K562 (cell line): Measurements from ENCODE around the gene GPR176. TPM values are rescaled to one million over a fixed set of nuclear protein-coding genes. Genes with fewer than 3 reads are reported as not detected.

Experiments used
- ATAC-seq: fragments of 200-7000 bp; cut with Tn5 transposase; 3 replicates; pipeline ENCODE4 v1.9.1; 2020; ENCODE audit warnings: moderate library complexity
- BruUV-seq: library from RNA; stranded (reverse); fragments of 400-500 nt; replicated peaks from 2 replicates; lab custom pipeline; 2021; lab: Mats Ljungman, UMichigan
- CTCF ChIA-PET: fragments of 300-600 bp; formaldehyde crosslinking; extraction: SDS; loops from one replicate; lab custom pipeline; 2021; ENCODE audit warnings: low intra/inter-chr PET ratio; lab: Yijun Ruan, JAX
- POLR2A ChIA-PET: fragments of 300-600, 350-650 bp; sonication (Branson Sonifier 250); formaldehyde crosslinking; extraction: SDS; loops from one replicate; lab custom pipeline; 2021; ENCODE audit warnings: antibody characterized with exemption, inconsistent platforms; lab: Yijun Ruan, JAX
- DNase-seq, 4 experiments: peaks; one replicate each; pipeline versions ENCODE4 v3.0.0 to v3.0.0-alpha.2; 2011 to 2018; ENCODE audit warnings: low spot score in 3 of 4, mixed read lengths in 3 of 4; ENCODE audit errors: extremely low read depth in 1 of 4
- FAIRE-seq: peaks from 2 replicates; lab custom pipeline; 2011; peaks lifted over from hg19 to GRCh38; lab: Jason Lieb, UNC
- H2AFZ ChIP-seq: 2 replicates; pipeline ENCODE4 v1.6.0; 2011; ENCODE audit warnings: low read depth, low read length, control low read depth, inconsistent platforms
- H3K27ac ChIP-seq: fragments of 200-600 bp; 3 replicates; pipeline ENCODE4 v1.8.0; 2011; ENCODE audit warnings: low read depth, mild to moderate bottlenecking, control low read depth, inconsistent platforms, low read length, moderate library complexity, mixed read lengths; ENCODE audit errors: extremely low read depth
- H3K27me3 ChIP-seq, 2 experiments: fragments of 300-600 bp in 1 of 2; 2 replicates in 1 of 2; 3 replicates in 1 of 2; pipeline versions ENCODE4 v1.6.0 to v1.8.0; 2011; ENCODE audit warnings: inconsistent platforms in 2 of 2, low read length in 2 of 2, mild to moderate bottlenecking in 1 of 2, mixed read lengths in 1 of 2, moderate library complexity in 1 of 2; ENCODE audit not compliant: control insufficient read depth in 2 of 2, insufficient read depth in 2 of 2
- H3K36me3 ChIP-seq: fragments of 300-600 bp; 3 replicates; pipeline ENCODE4 v1.8.0; 2011; ENCODE audit warnings: mild to moderate bottlenecking, low read length, inconsistent platforms; ENCODE audit not compliant: control insufficient read depth, insufficient read depth
- H3K4me1 ChIP-seq, 2 experiments: fragments of 200-600 bp in 1 of 2; replicated peaks in 1 of 2; 2 replicates in 1 of 2; 3 replicates in 1 of 2; pipeline versions ENCODE4 v1.5.1 to v1.8.0; 2011; ENCODE audit warnings: inconsistent platforms in 2 of 2, low read length in 2 of 2, mild to moderate bottlenecking in 1 of 2, mixed read lengths in 1 of 2, moderate library complexity in 1 of 2; ENCODE audit not compliant: control insufficient read depth in 2 of 2, insufficient read depth in 2 of 2
- H3K4me2 ChIP-seq: 2 replicates; pipeline ENCODE4 v1.6.1; 2011; ENCODE audit warnings: low read length, control low read depth, inconsistent platforms, mixed read lengths; ENCODE audit not compliant: insufficient read depth
- H3K4me3 ChIP-seq: fragments of 200-600 bp; sonication (generic), shearing (Covaris generic); 2 replicates; pipeline ENCODE4 v1.5.1; 2016; ENCODE audit warnings: control low read depth, inconsistent platforms
- H3K79me2 ChIP-seq: fragments of 200-600 bp; 3 replicates; pipeline ENCODE4 v1.8.0; 2011; ENCODE audit warnings: low read length, inconsistent platforms; ENCODE audit not compliant: control insufficient read depth, insufficient read depth
- H3K9ac ChIP-seq, 2 experiments: 2 replicates each; pipeline versions ENCODE4 v1.6.0 to v1.6.1; 2011; ENCODE audit warnings: low read depth in 2 of 2, low read length in 2 of 2, control low read depth in 1 of 2, inconsistent platforms in 1 of 2, mild to moderate bottlenecking in 1 of 2, mixed read lengths in 1 of 2; ENCODE audit not compliant: insufficient read depth in 1 of 2
- H3K9me1 ChIP-seq: one replicate; pipeline ENCODE4 v1.6.0; 2011; ENCODE audit warnings: inconsistent platforms, mild to moderate bottlenecking, low read length, moderate library complexity; ENCODE audit not compliant: control insufficient read depth, insufficient read depth
- H3K9me3 ChIP-seq: replicated peaks from 2 replicates; pipeline ENCODE4 v1.5.1; 2011; ENCODE audit warnings: low read depth, low read length, inconsistent platforms; ENCODE audit not compliant: control insufficient read depth, insufficient read depth
- H4K20me1 ChIP-seq: replicated peaks from 2 replicates; pipeline ENCODE4 v1.6.1; 2011; ENCODE audit warnings: low read length, inconsistent platforms, mixed read lengths; ENCODE audit not compliant: control insufficient read depth, insufficient read depth
- BDP1 ChIP-seq: IDR thresholded peaks from 3 replicates; pipeline ENCODE4 v1.6.1; 2011; ENCODE audit not compliant: insufficient read length, insufficient read depth
- CCAR2 ChIP-seq: fragments of 200-400 bp; formaldehyde crosslinking; IDR thresholded peaks from 2 replicates; pipeline ENCODE4 v1.6.1; 2017; ENCODE audit warnings: mild to moderate bottlenecking, low read depth, low read length
- HNRNPK ChIP-seq: fragments of 200-400 bp; formaldehyde crosslinking; IDR thresholded peaks from one replicate; pipeline ENCODE4 v1.6.1; 2018; ENCODE audit warnings: mild to moderate bottlenecking, low read depth, low read length; ENCODE audit not compliant: poor library complexity, severe bottlenecking
- KLF1 ChIP-seq: fragments of 450-650 bp; IDR thresholded peaks from 2 replicates; pipeline ENCODE4 v1.6.1; 2016; ENCODE audit warnings: missing genetic modification characterization, missing compliant biosample characterization
- SLC30A9 ChIP-seq: fragments of 250-450 bp; sonication (Bioruptor Pico); IDR thresholded peaks from 2 replicates; pipeline ENCODE4 v1.8.0; 2022; ENCODE audit warnings: mild to moderate bottlenecking, moderate library complexity
- TEAD4 ChIP-seq, 2 experiments: sonication (generic) in 1 of 2; formaldehyde crosslinking in 1 of 2; IDR thresholded peaks; 2 replicates each; pipeline versions ENCODE4 v1.6.1 to v1.8.0; 2012 to 2022; ENCODE audit warnings: borderline replicate concordance in 1 of 2, inconsistent platforms in 1 of 2, low read length in 1 of 2, mild to moderate bottlenecking in 1 of 2, missing genetic modification reagents in 1 of 2
- ZBED1 ChIP-seq: IDR thresholded peaks from 2 replicates; pipeline ENCODE4 v1.6.1; 2014
- ZFP1 ChIP-seq: fragments of 450-650 bp; formaldehyde crosslinking; IDR thresholded peaks from 2 replicates; pipeline ENCODE4 v1.4.0; 2020; ENCODE audit warnings: mild to moderate bottlenecking, mixed read lengths
- ZNF174 ChIP-seq: fragments of 250-450 bp; sonication (Bioruptor Pico); IDR thresholded peaks from 2 replicates; pipeline ENCODE4 v1.4.0; 2020; ENCODE audit warnings: mild to moderate bottlenecking
- WGBS: fragments of 100-300 bp; shearing (Covaris generic); methylation state at CpG from one replicate; pipeline ENCODE4 v1.1.6; 2016; ENCODE audit warnings: low coverage, mixed read lengths; ENCODE audit not compliant: insufficient coverage; ENCODE audit errors: missing lambda C conversion rate; 5-methylcytosine and 5-hydroxymethylcytosine counted together
- in situ Hi-C: fragments of 300-500 bp; cut with MboI; formaldehyde crosslinking; loops from 4 replicates; pipeline ENCODE4 v1.15.0; 2018; ENCODE audit warnings: inconsistent platforms, mixed read lengths
- intact Hi-C: fragments of 100-400 bp; cut with micrococcal nuclease; formaldehyde crosslinking; loops from 2 replicates; pipeline ENCODE4 v1.14.2; 2022
- polyA plus RNA-seq, 8 experiments: library from polyadenylated mRNA; depleted of rRNA in 4 of 8; stranded (reverse) in 5 of 8; unstranded in 3 of 8; fragments of >200 nt; fragmentation: Nextera tagmentation in 2 of 8; fragmentation: Illumina TruSeq in 1 of 8; extraction: Ambion mirVana in 2 of 8; extraction: Trizol in 1 of 8; gene quantifications; 2 replicates each; pipeline versions ENCODE4 v1.2.1 to v1.2.3, GENCODE V29; 2011 to 2014; ENCODE audit warnings: inconsistent platforms in 1 of 8, missing spikeins in 1 of 8
- total RNA-seq, 7 experiments: library from RNA; depleted of rRNA in 6 of 7; stranded (reverse); fragments of >200 nt in 6 of 7; fragmentation: Illumina TruSeq in 2 of 7; extraction: Trizol in 2 of 7; gene quantifications; 2 replicates each; pipeline versions ENCODE4 v1.2.1 to v1.2.3, GENCODE V29; 2011 to 2021; ENCODE audit warnings: low replicate concordance in 1 of 7
- TF ChIP-seq, protein P1 (sequence below): fragments of 250-450 bp; sonication (Bioruptor Pico); IDR thresholded peaks from 2 replicates; pipeline ENCODE4 v1.9.0; 2021; ENCODE audit warnings: mild to moderate bottlenecking, inconsistent platforms
- TF ChIP-seq, protein P2 (sequence below): fragments of 450-650 bp; IDR thresholded peaks from 2 replicates; pipeline ENCODE4 v1.6.1; 2016; ENCODE audit warnings: mild to moderate bottlenecking
- TF ChIP-seq, protein P3 (sequence below): fragments of 450-650 bp; formaldehyde crosslinking; IDR thresholded peaks from 2 replicates; pipeline ENCODE4 v1.4.0; 2020; ENCODE audit warnings: mild to moderate bottlenecking

The GPR176 gene
- total and polyA plus RNA-seq, 9 of the 15 experiments (the other 6 are each of a cell fraction or from before 2014, with no cell fraction given) = 0.03 to 1.2 (median 0.76) TPM

DNA sequence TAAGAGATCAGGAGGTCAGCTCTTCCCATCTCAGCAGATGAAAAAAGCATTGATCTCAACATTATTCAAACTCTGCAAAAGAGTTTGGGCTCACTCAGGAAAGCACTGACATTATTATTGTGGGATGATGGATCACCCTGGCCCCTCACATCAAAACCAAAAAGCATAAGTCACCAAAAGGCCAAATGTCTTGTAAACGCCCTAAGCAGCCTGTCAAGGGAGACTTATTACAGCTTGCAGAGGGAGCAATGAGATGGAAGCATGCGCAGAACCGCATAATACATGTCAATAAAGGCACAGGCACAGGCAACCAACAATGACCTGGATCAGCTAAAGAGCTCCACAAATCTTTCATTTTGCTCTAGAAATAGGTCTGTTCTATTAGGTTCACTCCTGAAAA is 142.0 kb downstream of the GPR176 start (continued):
- TF ChIP-seq, protein P1, sequence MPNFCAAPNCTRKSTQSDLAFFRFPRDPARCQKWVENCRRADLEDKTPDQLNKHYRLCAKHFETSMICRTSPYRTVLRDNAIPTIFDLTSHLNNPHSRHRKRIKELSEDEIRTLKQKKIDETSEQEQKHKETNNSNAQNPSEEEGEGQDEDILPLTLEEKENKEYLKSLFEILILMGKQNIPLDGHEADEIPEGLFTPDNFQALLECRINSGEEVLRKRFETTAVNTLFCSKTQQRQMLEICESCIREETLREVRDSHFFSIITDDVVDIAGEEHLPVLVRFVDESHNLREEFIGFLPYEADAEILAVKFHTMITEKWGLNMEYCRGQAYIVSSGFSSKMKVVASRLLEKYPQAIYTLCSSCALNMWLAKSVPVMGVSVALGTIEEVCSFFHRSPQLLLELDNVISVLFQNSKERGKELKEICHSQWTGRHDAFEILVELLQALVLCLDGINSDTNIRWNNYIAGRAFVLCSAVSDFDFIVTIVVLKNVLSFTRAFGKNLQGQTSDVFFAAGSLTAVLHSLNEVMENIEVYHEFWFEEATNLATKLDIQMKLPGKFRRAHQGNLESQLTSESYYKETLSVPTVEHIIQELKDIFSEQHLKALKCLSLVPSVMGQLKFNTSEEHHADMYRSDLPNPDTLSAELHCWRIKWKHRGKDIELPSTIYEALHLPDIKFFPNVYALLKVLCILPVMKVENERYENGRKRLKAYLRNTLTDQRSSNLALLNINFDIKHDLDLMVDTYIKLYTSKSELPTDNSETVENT (CRISPR knock-in tag) = no peak
- TF ChIP-seq HNRNPK = no peak

DNA sequence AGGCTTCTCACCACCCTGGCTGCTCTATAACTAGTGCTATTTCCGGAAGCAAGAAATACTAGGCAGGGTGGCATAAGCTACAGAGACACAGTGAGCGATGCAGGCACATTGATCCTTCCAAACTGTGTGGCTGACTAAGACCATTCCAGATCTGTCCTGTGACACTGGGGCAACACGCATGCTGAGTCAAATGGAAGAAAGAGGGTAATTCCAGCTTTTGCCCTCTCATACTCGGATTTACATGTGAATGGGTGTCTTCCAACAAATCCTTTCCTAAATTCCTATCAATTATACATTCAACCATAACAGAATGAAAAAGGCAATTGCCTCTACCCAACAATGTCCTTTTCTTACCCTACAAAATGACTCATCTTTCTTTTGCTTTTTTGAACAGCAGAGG is 142.6 kb downstream of the GPR176 start:
- Histone ChIP-seq H3K4me2 (no peak overlapping the region), H3K27me3 (no peaks in the 10 kb centered on the region), H2AFZ (peak overlapping the region; percentile 30), H3K4me1 (peaks cover 0 to 2% of the 10 kb centered on the region in 2 experiments; a peak in 3 of 5 replicates), H3K9me1 (no peaks in the 10 kb centered on the region), H3K9ac (no peak overlapping the region; a peak in 1 of 4 replicates), H3K79me2 (no peaks in the 10 kb centered on the region), H3K27ac (0 out of 3 replicates have a peak overlapping the region, but pooled peaks have one; percentile 12), H3K36me3 (no peaks in the 10 kb centered on the region)
- in situ Hi-C loops = loop anchor here (25.0 kb wide), 1 partner anchor 235 kb away; no protein-coding TSS in a partner anchor
- FAIRE-seq = no peak
- no TSS peak for BruUV-seq
- CTCF ChIA-PET = no interaction called here
- ATAC-seq = no peak
- DNase-seq = no peak
- POLR2A ChIA-PET = no interaction called here
- 54% methylated on average over 4 of the region's 4 CpGs for WGBS
- TF ChIP-seq TEAD4 (IDR thresholded peaks at IDR 0.05; ENCODE audit: low read length) = no peak
- TF ChIP-seq TEAD4 (CRISPR knock-in tag; IDR thresholded peaks at IDR 0.05; ENCODE audit: borderline replicate concordance) = no peak
- no peak for TF ChIP-seq CCAR2
- no peak for TF ChIP-seq ZNF174 (CRISPR knock-in tag)
- TF ChIP-seq, protein P2, sequence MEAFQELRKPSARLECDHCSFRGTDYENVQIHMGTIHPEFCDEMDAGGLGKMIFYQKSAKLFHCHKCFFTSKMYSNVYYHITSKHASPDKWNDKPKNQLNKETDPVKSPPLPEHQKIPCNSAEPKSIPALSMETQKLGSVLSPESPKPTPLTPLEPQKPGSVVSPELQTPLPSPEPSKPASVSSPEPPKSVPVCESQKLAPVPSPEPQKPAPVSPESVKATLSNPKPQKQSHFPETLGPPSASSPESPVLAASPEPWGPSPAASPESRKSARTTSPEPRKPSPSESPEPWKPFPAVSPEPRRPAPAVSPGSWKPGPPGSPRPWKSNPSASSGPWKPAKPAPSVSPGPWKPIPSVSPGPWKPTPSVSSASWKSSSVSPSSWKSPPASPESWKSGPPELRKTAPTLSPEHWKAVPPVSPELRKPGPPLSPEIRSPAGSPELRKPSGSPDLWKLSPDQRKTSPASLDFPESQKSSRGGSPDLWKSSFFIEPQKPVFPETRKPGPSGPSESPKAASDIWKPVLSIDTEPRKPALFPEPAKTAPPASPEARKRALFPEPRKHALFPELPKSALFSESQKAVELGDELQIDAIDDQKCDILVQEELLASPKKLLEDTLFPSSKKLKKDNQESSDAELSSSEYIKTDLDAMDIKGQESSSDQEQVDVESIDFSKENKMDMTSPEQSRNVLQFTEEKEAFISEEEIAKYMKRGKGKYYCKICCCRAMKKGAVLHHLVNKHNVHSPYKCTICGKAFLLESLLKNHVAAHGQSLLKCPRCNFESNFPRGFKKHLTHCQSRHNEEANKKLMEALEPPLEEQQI = no peak
- no peak for TF ChIP-seq ZFP1
- TF ChIP-seq KLF1 = no peak
- no peak for TF ChIP-seq ZBED1
- TF ChIP-seq BDP1 = no peak
- no peak for TF ChIP-seq SLC30A9 (CRISPR knock-in tag)
- TF ChIP-seq, protein P3, sequence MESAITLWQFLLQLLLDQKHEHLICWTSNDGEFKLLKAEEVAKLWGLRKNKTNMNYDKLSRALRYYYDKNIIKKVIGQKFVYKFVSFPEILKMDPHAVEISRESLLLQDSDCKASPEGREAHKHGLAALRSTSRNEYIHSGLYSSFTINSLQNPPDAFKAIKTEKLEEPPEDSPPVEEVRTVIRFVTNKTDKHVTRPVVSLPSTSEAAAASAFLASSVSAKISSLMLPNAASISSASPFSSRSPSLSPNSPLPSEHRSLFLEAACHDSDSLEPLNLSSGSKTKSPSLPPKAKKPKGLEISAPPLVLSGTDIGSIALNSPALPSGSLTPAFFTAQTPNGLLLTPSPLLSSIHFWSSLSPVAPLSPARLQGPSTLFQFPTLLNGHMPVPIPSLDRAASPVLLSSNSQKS (CRISPR knock-in tag) = no peak
- TF ChIP-seq, all 486 proteins: peak for 0
- no peaks in the 10 kb centered on the region for H4K20me1 ChIP-seq
- no peaks in the 10 kb centered on the region; the same call in 1 of the 2 replicates for H3K9me3 ChIP-seq
- intact Hi-C loops = no loop called here
- H3K4me3 ChIP-seq = no peak overlapping the region
